Activated effector memory CD4-positive, alpha-beta T cell treated with Interleukin-2 at 50 U/mL for 16 hours (primary cell): Measurements from ENCODE around the gene CNOT3.

ENCODE experiments used
- DNase-seq: peaks from one replicate; pipeline ENCODE4 v3.0.0-alpha.2; 2020

Gene CNOT3

DNA sequence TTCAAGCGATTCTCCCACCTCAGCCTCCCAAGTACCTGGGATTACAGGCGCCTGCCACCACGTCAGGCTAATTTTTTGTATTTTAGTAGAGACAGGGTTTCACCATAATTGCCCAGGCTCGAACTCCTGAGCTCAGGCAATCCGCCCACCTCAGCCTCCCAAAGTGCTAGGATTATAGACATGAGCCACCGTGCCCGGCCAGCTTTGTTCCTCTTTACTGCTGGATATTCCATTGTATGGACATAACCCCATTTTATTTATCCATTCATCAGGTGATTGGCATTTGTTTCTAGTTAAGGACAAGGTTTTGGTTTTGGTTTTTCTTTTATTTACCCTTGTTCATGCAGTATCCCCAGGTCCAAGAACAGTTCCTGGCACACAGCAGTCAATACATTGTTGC lies 59.0 kb downstream of the CNOT3 start:
- DNase-seq: no peak

DNA sequence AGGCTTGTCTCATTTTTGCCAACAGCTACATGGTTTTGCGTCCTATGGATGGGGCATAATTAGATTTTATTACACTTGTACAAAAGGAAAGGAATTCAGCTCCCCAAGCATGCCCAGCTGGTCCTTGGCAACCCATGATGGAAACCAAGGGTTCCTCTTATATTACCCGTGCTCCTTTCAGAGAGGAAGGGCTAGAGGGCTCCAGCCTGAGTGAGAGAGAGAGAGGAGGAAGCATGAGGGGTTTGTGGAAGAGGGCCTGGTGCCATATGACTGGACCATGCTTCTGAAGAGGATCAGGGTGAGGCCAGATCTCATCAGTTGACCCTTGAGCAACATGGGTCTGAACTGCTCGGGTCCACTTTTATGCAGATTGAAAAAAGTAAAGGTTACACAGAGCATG lies 59.6 kb downstream of the CNOT3 start:
- no peak for DNase-seq

DNA sequence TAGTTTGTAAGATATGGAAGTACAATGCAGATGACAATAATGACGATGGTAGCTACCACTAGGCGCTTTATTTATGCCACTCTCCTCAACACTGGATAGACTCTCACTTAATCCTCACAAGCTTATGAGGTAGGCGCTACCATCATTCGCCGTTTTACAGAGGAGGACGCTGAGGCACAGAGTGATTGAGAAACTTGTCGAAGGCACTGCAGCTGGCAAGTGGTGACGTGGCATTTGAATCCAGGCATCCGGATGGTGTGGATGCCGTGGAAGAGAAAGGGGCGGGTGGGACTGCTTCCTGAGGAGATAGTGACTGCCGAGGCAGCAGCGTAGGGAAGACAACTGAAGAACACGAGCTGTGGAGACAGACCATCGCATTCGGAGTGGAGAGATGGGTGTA lies 61.8 kb downstream of the CNOT3 start:
- DNase-seq: no peak

DNA sequence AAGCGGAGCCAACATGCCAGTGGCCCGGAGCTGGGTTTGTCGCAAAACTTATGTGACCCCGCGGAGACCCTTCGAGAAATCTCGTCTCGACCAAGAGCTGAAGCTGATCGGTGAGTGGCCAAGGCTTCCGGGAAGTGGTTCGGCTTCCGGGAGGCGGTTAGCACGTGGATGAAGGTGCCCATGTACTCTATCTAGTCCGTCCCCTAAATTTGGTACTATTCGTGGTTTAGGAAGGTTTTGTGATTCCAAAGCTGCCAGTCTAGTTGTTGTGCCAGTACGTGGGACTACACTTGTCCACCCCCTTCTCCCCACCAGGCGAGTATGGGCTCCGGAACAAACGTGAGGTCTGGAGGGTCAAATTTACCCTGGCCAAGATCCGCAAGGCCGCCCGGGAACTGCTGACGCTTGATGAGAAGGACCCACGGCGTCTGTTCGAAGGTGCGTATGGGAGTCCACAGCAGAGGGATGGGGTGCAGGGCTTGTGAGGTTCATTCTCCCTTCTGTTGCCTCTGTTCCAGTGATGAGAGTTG lies 63.7 kb downstream of the CNOT3 start:
- no peak for DNase-seq

DNA sequence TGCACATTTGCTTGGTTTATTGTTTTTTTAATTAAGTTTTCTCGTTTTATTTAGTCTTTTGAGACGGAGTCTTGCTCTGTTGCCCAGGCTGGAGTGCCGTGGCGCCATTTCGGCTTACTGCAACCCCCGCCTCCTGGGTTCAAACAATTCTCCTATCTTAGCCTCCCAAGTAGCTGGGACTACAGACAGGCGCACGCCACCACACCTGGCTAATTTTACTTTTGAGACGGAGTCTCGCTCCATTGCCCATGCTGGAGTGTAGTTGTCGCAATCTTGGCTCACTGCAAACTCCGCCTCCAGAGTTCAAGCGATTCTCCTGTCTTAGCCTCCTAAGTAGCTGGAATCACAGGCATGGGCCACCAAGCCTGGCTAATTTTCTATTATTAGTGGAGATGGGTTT lies 64.4 kb downstream of the CNOT3 start:
- no peak for DNase-seq

DNA sequence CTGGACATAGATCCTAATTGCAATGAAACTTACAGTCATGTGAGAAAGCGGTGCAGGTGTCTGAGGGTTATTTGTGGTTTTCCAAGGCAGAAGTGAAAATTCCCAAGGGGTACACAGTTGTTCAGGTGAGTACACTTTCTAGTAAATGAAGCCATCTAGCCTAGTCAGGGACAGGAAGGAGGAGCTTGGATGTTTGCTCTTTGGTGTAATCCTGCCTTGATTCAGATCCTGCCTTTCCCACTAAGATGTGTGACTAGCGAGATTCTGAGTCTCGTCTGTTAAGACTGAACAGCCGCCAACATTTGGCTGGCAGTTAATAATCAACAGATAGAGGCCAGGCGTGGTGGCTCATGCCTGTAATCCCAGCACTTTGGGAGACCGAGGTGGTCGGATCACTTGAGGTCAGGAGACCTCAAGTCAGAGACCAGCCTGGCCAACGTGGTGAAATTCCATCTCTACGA lies 65.6 kb downstream of the CNOT3 start:
- DNase-seq: no peak

DNA sequence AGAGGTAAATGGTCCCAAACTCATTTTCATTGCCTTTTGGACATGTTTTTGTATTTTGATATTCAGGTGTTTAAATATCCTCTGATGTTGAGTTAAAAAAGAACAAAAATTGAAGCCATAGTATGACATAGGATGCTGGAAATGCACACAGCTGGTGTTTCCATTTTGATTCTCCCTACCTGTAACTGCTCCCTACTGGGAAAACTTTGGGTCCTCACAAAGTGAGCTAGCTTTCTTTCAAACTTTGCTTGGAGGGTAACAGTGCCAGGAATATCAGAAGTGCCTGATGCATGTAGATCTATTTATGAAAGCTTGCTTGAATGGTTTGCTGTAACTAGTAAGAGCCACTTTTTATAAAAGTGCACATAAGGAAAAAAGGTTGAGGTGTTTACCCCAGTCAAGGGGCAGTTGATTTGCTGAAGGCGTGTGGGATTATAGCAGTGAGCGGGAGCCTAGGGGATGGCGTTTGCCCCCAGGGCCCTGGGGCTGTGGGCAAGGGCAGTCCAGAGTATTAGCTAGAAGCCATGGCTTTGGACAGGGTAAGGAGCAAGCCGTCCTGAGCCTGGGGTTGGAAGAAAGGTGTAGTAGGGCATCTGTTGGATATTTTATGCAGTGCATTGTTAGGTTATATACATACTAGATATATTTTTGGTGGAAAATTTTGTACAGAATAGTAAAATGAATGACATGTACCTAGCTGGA lies 67.4 kb downstream of the CNOT3 start:
- DNase-seq: no peak
